ENCODE results near the gene PIK3R6.
A peak's percentile ranks its signal among the peaks of the same experiment; 100 is the strongest.

Gene PIK3R6

DNA sequence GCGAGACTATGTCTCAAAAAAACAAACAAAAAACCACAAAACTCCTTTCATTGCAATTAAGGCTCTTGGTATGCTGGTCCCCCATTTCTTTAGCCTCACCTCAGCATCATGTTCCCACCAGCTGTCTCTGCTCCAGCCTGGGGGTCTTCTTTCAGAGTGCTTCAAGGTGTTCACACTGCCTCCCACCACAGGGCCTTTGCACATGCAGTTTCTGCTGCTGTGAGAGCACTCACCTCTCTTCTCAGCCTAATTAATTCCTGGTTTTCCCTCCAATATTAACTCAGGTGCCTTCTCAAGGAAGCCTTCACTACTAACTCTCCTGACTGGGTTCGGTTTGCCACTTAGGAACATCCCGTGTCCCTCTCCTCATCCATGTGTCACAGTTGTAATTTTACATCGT lies 15.9 kb upstream of the PIK3R6 start:
- DNase-seq (ENCODE audit: low read depth) = no peak
- TF ChIP-seq, protein P1, sequence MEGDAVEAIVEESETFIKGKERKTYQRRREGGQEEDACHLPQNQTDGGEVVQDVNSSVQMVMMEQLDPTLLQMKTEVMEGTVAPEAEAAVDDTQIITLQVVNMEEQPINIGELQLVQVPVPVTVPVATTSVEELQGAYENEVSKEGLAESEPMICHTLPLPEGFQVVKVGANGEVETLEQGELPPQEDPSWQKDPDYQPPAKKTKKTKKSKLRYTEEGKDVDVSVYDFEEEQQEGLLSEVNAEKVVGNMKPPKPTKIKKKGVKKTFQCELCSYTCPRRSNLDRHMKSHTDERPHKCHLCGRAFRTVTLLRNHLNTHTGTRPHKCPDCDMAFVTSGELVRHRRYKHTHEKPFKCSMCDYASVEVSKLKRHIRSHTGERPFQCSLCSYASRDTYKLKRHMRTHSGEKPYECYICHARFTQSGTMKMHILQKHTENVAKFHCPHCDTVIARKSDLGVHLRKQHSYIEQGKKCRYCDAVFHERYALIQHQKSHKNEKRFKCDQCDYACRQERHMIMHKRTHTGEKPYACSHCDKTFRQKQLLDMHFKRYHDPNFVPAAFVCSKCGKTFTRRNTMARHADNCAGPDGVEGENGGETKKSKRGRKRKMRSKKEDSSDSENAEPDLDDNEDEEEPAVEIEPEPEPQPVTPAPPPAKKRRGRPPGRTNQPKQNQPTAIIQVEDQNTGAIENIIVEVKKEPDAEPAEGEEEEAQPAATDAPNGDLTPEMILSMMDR (conservative IDR thresholded peaks at IDR 0.05; ENCODE audit: control insufficient read depth, insufficient read depth, low read depth, low read length) = no peak
- no peak overlapping the region for H3K4me3 ChIP-seq (ENCODE audit: control insufficient read depth, low read depth, low read length)

DNA sequence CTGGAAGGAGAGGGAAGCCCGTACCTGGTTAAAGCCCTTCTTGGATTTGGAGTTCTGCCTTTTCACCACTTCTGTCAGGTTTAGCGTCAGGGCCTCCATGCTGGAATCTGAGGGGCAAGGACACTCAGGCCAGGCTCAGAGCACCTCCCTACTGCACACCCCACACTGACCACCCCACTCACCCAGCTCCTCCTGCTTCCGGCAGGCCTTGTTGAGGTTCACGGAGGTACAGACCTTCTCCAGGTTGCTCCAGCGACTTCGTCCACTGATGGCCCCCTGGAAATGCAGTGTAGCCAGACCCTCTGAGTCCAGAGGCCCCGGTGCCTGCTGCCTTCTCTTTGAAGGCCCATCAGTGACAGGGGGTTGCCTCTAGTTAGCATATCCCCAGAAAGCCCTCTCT lies 14.1 kb upstream of the PIK3R6 start:
- H3K4me3 ChIP-seq (ENCODE audit: control insufficient read depth, low read depth, low read length) = no peak overlapping the region
- DNase-seq (ENCODE audit: low read depth) = no peak
- TF ChIP-seq, protein P1 (conservative IDR thresholded peaks at IDR 0.05; ENCODE audit: control insufficient read depth, insufficient read depth, low read depth, low read length) = no peak

DNA sequence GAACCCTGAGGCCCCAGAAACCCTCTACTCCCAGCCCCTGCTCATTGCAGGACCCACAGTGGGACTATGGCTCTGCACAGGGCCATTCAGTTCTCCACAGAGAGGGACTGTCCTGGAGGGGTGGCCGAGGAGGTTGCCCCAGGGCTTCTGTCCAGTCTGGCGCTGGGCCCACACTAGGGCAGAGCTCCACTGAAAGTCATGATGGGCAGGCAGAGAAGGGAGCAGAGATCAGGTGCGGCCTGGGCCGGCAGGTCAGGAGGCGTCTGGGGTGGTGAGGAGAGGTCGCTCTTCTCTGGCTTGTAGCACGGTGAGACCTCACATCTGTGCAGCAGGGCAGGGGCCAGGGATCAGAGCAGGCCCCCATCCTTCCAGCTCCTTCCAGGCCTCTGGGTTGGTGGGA lies 13.0 kb upstream of the PIK3R6 start:
- TF ChIP-seq, protein P1 (conservative IDR thresholded peaks at IDR 0.05; ENCODE audit: control insufficient read depth, insufficient read depth, low read depth, low read length) = no peak
- H3K4me3 ChIP-seq (ENCODE audit: control insufficient read depth, low read depth, low read length) = no peak overlapping the region
- DNase-seq (ENCODE audit: low read depth) = no peak

DNA sequence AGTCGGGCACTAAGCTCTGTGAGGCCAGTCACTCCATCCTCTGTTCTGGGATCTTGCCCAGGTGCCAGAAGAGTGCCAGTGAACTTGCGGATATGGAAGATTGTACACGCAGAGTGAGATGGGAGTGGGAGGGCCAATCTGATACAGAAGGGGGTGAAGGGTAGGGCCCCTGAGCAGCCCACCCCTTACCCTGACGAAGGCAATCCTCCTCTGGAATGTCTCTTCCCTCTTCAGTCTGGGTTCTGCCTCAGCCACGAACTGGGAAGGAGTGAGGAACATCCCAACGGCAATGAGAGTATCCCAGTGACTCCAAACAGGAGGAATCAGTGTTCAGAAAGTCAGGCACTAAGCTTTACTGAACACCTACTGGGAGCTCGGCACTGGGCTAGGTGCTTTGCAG lies 11.9 kb upstream of the PIK3R6 start:
- TF ChIP-seq, protein P1 (conservative IDR thresholded peaks at IDR 0.05; ENCODE audit: control insufficient read depth, insufficient read depth, low read depth, low read length) = no peak
- no peak overlapping the region for H3K4me3 ChIP-seq (ENCODE audit: control insufficient read depth, low read depth, low read length)
- DNase-seq (ENCODE audit: low read depth) = no peak

DNA sequence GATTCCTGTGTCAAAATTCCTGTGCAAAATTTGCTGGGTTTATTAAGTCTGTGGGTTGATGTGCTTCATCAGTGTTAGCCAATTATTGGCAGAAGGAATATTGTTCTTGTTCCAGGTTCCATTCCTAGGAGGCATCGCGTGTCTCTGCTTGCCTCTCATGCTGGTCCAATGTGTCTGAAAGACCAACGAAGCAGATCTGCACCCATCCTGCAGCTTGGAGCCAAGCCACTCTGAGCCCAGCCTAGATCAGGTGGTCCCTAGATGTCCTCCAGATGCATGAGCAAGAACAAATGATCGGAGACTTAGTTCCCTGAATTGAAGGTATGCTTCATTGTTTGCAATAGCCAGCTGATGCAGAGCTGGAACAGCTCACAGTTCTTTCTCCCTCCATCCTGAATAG lies 10.5 kb upstream of the PIK3R6 start:
- TF ChIP-seq, protein P1 (conservative IDR thresholded peaks at IDR 0.05; ENCODE audit: control insufficient read depth, insufficient read depth, low read depth, low read length) = no peak
- DNase-seq (ENCODE audit: low read depth) = no peak
- no peak overlapping the region for H3K4me3 ChIP-seq (ENCODE audit: control insufficient read depth, low read depth, low read length)

DNA sequence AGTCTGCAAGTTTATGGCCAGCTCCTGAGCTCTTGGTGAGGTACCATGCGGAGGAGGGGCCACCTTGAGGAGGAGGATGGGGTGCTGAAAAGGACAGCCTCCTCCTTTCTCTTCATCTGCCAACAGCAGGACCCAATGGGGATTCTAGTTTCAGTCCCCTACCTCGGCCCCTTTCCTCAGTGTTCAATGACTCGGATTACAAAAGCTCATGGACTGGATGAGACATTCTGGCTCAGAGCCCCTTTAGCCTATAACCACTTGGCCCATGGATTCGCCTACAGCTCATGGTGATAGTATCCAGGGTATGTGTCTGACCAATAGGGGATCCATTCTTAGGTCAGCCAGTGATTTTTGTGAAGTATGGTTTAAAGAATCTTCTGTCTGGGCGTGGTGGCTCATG lies 8.5 kb upstream of the PIK3R6 start:
- peak; percentile 85 for DNase-seq (ENCODE audit: low read depth)
- no peak overlapping the region for H3K4me3 ChIP-seq (ENCODE audit: control insufficient read depth, low read depth, low read length)
- TF ChIP-seq, protein P1 (conservative IDR thresholded peaks at IDR 0.05; ENCODE audit: control insufficient read depth, insufficient read depth, low read depth, low read length) = no peak

DNA sequence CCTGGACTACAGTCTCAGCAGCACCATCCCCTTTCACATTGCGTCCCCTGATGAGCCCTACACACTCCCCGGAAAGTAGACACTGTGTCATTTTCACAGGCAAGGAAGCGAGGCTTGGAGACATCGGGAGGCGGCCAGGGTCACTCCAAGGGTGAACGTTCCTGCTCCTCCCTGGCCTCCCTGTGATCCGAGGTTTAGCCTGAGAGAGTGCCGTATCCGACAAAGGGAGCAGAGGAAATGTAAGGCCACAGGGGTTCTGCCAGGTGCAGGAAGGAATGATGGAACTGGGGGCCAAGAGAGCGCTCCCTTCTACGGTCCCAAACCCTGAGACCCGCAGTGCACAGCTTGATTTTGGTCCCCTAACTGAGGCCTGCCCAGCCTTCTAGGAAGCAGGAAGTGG lies 8.0 kb upstream of the PIK3R6 start:
- DNase-seq (ENCODE audit: low read depth) = no peak
- H3K4me3 ChIP-seq (ENCODE audit: control insufficient read depth, low read depth, low read length) = no peak overlapping the region
- TF ChIP-seq, protein P1 (conservative IDR thresholded peaks at IDR 0.05; ENCODE audit: control insufficient read depth, insufficient read depth, low read depth, low read length) = no peak
